ENCODE results near the gene MACROH2A2.
"Not testable (repeated sequence)": the region's sequence is repeated elsewhere in the genome, so short reads cannot be mapped to it uniquely, and the experiment has no call there.

The MACROH2A2 gene

DNA sequence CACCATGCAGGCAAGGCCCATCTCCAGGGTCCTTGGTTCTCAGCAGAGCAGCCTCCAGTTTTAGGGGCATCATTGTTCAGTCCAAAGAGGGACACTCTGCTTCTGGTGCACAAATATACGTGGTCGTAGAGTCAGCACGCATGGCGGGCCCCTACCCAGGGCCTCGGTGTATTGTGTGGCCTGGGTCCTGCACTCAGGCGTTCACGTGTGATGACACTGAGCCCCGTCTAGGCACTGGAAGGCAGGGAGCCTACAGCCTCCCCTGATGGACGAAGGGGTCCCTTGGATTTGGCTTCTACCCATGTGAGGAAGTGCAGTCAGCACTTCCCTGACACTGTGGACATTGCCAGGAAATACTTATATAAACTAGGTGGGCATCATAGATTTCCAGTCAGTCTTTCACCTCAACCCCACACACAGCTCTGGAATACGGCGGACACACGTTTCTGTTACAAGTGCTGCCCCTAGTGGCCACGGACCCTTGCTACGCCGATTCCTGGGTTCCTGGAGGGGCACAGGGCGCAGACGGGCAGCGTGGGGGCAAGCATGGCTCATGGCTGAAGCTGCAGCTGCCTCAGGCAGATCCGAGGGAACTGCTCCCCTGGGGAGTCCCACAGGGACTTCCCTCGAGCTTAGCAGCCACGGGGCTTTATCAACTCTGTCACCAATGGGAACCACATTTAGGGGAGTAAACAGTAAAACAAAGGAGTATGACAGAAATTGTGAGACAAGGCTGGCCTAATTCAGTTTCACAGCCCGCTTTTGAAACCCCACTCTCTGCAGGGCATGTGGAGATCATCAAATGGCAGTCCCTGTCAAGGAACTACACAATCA lies 54.5 kb downstream of the MACROH2A2 start:
- DNase-seq: no peak

DNA sequence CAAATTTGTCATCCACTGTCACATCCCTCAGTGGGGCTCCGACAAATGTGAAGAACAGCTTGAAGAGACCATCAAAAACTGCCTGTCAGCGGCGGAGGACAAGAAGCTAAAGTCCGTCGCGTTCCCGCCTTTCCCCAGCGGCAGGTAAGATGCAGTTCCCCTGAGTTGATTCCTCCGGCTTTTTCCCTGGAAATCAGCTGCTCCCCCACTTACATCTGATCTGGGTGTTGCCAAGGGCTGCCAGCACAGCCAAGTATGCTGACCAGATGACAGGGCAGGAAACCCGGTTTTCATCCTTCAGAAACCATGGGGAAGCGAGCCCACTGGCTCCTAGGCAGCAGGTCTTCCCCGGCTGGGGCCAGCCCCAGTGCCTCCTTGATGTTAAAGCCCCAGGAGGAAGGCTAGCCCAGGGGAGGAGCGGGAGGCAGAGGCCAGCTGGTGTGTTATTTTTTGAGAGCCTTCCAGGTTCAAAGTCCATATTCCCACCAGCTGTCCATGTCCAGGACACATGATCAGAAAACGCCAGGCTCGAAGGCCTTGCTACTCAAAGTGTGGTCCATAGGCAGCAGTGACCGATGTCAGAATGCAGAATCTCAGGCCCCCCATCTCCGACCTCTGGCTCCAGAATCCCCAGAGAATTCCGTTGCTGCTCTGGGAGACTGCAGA lies 56.6 kb downstream of the MACROH2A2 start:
- DNase-seq: no peak

DNA sequence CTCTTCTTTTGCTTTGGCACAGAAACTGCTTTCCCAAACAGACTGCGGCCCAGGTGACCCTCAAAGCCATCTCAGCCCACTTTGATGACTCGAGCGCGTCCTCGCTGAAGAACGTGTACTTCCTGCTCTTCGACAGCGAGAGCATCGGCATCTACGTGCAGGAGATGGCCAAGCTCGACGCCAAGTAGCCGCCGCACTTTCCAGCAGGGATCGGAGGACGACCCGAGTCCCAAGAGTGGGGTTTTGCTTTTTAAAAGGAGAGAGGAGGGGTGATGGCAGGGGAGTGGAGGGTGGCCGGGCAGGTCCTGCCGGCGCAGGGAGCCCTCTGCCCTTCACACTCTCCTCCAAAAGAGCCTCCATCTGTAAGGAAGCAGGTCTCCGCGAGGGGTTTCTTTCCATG lies 58.9 kb downstream of the MACROH2A2 start:
- no peak for DNase-seq

DNA sequence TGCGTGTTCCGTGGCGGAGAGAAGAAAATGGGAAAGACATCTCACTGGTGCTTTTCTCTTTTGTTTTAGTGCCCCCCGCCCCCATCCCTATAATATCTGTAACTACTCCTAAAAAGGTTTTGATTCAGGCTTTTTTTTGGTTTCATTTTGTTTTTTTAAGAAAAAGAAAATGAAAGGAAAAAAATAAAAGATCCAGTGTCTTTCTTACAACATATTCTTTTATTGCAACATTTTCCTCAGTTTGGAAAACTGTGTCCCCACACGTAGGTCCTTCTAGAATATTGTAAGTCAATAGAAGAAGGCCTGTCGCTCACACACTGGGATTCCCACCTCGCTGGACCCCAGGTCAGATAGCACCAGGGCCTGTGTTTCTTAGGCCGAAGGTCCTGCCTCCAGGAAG lies 59.4 kb downstream of the MACROH2A2 start:
- no peak for DNase-seq

DNA sequence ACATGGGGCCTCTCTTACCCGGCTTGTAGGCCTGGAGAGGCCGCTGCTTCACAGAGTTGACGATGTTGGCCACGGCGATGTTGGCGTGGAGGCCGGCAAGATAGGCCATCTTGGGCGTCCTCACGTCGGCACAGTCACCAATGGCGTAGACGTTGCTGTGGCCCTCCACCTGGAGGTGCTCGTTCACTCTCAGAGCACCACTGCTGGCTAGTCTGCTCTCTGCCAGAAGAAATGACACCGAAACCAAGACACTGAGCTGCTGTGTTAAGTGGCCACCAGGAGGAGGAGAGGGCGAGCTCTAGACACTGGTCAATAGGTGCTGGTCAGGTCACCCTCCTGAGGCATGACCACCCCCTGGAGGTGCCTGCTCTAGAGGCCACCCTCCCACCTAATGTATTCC lies 62.3 kb downstream of the MACROH2A2 start:
- DNase-seq: no peak

DNA sequence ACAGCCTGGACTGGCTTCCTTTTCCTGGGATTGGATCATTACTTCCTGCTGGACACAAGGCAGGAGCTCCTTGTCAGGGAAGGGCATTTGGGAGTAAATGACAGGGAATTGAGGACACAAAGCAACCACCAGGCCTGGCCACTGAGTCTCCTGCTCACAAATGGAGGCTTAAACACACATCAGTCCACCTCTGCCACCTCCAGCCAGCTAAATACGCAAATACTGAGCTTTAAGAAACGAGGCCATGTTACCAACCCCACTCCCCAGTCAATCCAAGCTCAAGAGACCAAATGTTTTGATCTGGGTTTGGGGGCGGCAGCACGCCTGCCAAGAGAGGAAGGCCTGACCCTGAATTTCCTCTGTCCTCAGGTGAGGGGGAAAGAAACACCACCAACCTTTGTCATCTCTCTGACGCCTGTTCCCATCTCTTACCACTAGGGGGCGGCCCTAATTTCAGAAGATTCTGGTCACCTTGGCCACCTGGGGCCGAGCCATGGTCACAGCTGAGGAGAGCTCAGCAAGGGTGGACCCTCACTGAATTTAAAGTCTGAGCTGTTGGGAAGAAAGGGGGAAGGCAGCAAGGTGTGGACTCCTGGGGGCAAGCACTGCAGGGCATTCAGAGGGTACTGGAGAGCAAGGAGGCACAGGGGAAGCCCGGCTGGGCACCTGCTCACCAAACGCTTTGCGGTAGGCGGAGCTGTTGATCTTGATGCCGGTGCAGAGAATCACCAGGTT lies 63.5 kb downstream of the MACROH2A2 start:
- no peak for DNase-seq

DNA sequence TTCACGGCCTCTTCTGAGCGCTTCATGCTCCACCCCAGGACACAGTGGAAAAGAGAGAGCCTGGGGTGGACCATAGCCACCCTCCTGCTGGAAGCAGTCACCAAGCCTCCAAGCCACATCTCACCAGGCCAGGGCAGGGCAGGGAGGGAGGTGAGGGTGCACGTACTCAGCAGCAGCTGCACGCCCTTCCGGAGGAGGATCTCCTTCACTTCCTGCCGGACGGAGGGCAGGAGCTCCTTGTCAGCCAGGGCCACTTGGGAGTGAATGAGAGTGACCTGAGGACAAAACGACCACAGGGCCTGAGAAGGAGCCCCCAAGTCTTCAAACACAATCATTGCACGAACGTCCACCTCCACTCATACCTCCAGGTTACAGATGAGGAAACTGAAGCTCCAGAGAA lies 65.0 kb downstream of the MACROH2A2 start:
- DNase-seq: no peak

DNA sequence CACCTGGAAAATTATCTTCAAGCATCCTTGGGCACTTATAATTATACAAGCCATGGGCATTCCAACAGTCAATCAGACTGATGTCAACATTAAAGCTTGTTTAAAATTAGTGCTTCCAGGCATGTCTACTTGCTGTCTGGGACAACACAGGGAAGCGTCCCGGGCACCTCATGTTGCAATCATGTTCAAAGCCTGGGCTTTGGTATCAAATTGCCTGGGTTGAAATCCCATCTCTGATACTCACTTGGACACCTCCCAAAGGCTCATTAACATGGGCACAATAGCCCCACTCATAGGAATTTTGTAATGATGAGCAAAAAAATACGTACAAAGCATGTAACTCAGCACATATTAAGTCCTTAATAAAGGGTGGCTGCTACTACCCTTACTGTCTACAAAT lies 65.5 kb downstream of the MACROH2A2 start:
- DNase-seq: no peak

DNA sequence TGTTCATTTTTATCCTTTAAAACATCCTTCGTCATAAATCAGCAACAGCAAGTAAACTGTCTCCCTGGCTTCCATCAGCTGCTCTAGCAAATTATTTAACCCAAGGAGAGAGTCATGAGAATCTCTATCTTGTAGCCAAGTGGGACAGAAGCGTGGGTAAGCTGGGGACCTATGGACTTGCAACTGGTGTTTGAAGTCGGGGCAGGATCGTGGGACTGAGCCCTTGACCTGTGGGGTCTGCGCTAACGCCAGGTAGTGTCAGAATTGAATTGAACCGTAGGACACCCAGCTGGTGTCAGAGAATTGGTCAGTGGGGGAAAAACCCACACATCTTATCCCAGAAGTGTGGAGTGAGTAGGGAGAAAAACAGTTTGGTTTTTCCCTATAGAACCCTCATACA lies 66.6 kb downstream of the MACROH2A2 start:
- DNase-seq: no peak

DNA sequence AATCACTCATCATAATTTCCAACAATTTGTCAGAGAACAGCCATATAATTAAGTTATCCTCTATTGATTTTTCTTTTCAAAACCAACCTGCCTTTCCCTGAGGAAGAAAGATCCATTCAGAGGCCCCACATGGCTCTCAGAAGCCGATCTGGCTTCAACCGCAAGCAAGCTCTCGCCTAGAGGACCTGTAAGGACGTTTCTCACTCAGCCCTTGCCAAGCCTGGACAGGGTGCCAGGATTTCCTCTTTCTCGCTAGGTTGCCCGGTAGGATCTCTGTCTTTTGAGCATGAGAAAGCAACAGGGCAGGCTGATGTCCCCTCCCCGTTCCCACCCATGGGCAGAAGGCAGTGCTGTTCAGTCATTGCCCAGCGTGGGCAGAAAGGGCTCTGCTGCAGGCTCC lies 67.0 kb downstream of the MACROH2A2 start:
- no peak for DNase-seq

DNA sequence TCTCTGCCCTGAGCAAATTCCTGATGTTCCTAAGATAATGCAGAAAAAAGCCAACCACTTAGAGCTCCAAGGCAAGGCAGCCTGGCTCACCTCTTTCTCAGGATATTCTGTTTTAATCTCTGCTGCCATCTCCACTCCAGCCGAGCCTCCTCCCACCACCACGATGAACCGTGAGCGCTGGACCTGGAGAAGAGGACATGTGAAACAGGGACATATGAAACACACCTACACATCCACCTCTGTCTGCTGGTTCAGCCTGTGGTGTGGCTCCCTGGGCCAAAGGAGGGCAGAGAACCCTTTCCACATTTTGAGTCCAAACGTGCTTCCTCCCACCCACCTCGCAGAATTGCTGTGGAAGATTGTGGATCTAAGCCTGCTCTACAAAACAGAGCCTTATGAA lies 67.8 kb downstream of the MACROH2A2 start:
- no peak for DNase-seq

DNA sequence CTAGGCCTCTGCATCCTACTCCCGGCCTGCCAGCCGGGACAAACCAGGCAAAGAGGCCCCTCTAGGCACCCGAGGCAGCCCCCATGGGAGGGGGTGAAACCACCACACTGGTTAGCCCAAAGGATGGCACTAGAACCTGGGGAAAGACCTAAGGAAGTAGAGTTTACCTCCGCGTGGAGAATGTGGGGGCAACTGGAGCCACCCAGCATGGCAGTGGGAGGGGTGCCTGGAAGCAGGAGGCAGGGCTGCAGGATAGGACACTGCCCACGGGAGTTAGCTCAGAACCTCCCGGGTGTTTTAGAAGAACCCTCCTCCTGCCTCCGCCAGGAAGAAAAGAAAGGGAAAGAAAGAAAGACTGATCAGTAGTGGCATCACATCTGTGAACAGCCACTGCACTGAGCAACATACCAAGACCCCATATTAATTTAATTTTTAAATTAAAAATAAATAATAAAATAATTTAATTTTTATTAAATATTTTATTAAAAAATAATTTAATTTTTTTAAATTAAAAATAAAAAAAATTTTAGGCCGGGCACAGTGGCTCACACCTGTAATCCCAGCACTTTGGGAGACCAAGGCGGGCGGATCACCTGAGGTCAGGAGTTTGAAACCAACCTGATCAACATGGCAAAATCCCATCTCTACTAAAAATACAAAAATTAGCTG lies 68.8 kb downstream of the MACROH2A2 start:
- DNase-seq: no peak

DNA sequence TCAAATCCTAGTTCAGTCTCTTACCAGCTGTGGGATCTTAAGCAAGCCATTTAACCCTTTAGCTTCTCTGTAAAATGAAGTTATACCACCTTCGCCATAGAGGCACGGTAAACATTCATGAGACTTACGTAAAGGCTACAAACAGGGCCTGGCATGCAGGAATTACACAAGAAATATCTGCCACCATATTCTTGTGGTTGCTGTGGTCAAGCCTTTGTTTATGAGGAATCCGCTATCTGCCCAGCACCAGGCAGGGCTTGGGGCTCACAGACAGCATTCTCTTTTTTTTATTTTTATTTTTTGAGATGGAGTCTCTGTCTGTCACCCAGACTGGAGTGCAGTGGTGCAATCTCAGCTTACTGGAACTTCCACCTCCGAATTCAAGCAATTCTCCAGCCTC lies 70.1 kb downstream of the MACROH2A2 start:
- no peak for DNase-seq

DNA sequence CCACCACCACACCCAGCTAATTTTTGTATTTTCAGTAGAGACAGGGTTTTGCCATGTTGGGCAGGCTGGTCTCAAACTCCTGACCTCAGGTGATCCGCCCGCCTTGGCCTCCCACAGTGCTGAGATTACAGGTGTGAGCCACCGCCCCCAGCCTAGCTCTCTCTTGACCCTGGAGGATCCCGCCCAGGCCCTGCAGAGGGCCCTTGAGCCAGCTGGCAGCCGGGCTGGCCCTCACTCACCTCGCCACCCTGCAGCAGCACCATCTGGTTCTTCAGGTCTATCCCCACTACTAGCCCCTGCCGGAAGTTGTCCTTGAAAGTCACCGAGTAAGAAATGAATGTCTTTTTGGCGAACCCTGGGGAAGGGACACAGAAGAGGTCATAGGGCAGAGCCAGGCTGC lies 70.5 kb downstream of the MACROH2A2 start:
- DNase-seq: not testable (repeated sequence)

DNA sequence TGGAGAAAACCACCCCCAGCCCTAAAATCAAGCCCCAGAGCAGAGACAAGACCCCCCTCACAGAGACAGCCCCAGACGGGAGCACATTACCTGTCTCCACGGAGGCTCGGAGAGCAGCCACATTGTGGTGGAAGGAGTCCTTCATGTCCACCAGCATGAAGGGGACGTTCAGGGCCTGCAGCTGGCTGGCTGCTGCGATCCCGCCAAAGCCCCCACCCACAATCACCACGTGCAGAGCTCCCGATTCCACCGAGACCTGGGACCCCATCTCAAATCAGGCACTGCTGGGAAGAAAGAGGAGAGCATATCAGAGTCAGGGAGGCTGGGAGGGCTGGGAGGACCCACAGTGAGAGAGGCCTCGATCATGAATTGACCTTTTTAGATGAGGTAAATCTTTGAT lies 71.2 kb downstream of the MACROH2A2 start:
- no peak for DNase-seq

DNA sequence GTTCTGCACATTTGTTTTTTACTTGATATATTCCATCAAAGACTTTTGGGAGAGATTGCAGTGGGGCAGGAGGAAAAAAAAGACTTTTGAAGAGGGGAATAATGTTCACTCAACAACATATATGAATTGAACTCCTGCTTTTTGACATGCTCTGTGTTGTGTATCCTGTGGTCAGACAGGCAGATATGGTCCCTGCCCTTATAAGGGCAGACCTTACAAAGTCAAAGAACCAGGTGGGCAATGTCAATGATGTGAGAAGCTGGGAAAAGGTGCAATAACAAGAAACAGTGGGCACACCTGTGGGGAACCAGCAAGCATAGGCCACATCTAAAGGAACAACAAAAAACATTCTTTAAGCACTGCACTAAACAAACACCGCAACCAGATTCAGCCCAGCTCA lies 71.8 kb downstream of the MACROH2A2 start:
- no peak for DNase-seq

DNA sequence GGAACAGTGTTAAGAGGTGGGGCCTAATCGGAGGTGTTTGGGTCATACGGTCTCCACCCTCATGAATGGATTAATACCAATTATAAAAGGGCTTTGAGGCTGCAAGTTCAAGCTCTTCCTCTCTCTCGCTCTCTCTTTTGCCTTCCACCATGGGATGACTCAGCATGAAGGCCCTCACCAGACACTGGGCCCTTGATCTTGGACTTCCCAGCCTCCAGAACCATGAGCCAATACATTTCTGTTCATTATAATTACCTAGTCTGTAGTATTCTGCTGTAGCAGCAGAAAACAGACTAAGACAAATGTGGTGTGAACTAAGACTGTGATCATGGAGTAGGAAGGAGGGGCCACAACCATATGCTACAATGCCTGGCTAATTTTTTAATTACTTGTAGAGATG lies 72.3 kb downstream of the MACROH2A2 start:
- DNase-seq: no peak

DNA sequence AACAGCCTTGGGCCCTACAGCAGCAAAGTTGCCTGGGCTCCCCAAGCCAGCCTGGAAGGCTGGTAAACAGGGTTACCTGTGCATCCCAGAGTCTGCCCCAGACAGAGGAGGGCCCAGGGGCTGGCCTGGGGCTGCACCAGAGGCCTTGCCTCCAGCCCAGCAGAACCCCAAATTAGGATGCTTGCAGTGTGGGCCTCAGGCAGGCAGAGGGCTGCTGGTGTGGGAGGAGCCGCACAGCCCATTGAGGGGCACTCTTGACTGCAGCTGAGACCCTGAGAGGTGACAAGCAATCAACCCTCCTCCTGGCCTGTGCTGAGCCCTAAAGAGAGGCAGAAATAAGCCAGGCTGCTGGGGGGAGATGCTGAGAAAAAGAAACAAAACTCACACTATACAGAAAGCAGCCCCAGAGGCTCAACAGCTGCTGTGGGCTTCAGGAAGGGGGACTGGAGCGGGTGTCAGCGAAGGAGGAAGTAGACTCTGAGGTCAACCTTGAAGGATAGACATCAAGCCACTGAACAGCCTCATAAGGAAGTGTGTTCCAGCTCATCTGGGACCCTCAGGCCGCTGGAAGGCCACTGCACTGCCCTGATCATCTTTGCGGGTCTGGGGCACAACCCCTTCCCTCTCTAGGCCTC lies 73.4 kb downstream of the MACROH2A2 start:
- no peak for DNase-seq

DNA sequence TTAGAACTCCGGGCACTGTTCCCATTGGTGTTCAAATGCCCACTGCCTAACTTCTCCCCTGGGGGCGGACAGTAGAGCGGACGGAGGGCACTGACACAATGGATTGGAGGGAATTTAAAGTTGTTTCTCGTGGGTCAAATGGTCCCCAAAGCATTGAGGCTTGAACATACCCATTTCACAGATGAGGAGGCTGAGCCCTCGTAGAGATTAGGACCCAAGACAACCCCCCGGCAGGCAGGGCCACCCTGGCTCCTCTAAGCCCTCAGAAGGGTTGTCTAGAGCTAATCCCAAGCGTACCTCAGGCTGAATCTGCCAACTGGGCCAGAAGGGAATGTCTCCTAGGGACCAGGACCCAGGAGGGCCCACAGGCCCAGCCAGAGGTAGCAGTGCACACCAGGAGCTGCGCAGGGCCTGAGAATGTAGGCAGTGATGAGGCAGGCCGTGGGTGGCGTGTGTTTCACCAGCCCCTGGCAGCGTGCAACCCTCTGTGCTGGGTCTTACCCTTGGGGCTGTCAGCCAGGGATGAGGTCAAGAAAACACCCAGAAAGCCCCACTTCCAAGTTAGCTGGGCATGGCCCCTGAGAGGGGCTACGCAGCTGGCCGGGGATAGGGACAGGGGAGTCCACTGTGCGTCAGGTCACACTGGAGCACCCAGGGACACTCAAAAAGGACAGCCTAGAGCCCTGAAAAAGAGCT lies 74.2 kb downstream of the MACROH2A2 start:
- no peak for DNase-seq

DNA sequence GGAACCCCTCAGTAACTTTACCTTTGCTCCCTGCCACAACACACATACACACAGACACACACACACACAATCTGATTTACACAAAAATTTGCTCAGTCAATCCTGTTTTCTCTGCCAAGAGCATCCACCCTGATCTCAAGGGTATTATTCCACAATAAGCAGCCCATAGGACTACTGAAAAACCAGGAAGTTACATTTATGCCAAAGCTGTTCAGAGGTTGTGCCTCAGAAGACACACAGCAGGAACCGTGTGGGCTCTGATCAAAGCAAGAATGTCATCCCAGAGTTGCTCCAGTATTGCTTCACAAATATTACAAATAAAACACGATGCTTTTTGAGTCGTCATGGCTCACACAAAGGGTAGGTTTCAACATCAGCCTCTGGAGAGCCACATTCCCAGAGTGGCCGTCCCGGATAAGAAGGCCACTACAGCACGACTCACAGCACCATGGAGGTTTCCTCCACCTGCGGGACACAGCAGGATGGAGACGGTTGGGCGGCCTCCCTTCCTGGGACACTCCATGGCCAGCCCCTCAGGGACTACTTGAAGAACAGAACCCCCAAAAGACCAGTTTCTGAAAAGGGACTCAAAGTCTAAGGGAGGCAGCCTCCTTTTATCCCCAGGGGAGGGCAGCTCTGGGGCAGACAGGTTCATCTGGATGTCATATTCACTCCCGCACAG lies 78.4 kb downstream of the MACROH2A2 start:
- DNase-seq: no peak

DNA sequence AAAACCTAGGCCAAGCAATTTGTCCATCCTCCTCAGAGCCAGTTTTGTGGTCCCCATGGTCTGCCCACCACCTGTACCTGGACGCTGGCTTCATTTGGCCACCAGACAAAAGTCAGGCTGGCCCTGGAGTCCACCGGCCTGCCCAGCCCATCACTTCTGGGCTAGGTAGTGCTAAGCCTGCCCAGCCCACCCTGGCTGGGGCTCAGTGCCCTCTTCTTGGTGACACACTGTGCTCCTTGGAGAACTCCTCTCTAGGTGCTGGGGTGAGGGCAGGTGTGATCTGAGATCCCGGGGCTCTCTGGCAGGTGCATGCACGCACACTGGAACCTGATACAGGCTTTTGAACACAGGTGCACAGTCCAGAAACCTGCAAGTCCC lies 78.9 kb downstream of the MACROH2A2 start:
- DNase-seq: no peak

Data from NCI-H187 (cell line).